SK-N-SH (cell line): ENCODE measurements around the gene PDGFC. TPM values are rescaled to one million over a fixed set of nuclear protein-coding genes. Genes with fewer than 3 reads are reported as not detected.

ENCODE experiments used
- CTCF ChIA-PET: fragments of 300-600, 350-600 bp; formaldehyde crosslinking; extraction: SDS; loops from one replicate; lab custom pipeline; 2021; lab: Yijun Ruan, JAX
- POLR2A ChIA-PET: fragments of 350-600 bp; sonication (Branson Sonifier 250); formaldehyde crosslinking; extraction: SDS; loops from one replicate; lab custom pipeline; 2020; ENCODE audit warnings: antibody characterized with exemption, inconsistent platforms; lab: Yijun Ruan, JAX
- DNase-seq: peaks from one replicate; pipeline ENCODE4 v3.0.0; 2012
- H2AFZ ChIP-seq: fragments of 200-600 bp; sonication (generic); 2 replicates; pipeline ENCODE4 v1.8.1; 2016; ENCODE audit warnings: antibody characterized with exemption, mild to moderate bottlenecking, low read depth
- H3F3A ChIP-seq: fragments of 200-600 bp; sonication (generic); replicated peaks from 2 replicates; pipeline ENCODE3; 2016; ENCODE audit warnings: antibody characterized with exemption, mild to moderate bottlenecking; ENCODE audit not compliant: insufficient read depth
- H3K27ac ChIP-seq, 2 experiments: fragments of 200-500 bp in 1 of 2; fragments of 200-600 bp in 1 of 2; sonication (Bioruptor generic) in 1 of 2; sonication (generic), shearing (Covaris generic) in 1 of 2; 2 replicates each; pipeline versions ENCODE4 v1.5.1 to v1.6.1; 2014 to 2016; ENCODE audit warnings: low read depth in 2 of 2, inconsistent platforms in 1 of 2, low read length in 1 of 2, mild to moderate bottlenecking in 1 of 2, mixed read lengths in 1 of 2
- H3K27me3 ChIP-seq: fragments of 200-600 bp; sonication (generic), shearing (Covaris generic); 2 replicates; pipeline ENCODE4 v1.6.1; 2016; ENCODE audit warnings: mixed run types; ENCODE audit not compliant: insufficient read depth
- H3K36me3 ChIP-seq, 2 experiments: fragments of 200-500 bp in 1 of 2; fragments of 200-600 bp in 1 of 2; sonication (Bioruptor generic) in 1 of 2; sonication (generic) in 1 of 2; replicated peaks in 1 of 2; 2 replicates each; pipeline versions ENCODE3 to v1.5.1; 2014 to 2016; ENCODE audit warnings: low read length in 1 of 2, mild to moderate bottlenecking in 1 of 2; ENCODE audit not compliant: insufficient read depth in 2 of 2, control insufficient read depth in 1 of 2
- H3K4me1 ChIP-seq, 2 experiments: fragments of 200-500 bp in 1 of 2; fragments of 200-600 bp in 1 of 2; sonication (Bioruptor generic) in 1 of 2; sonication (generic), shearing (Covaris generic) in 1 of 2; 2 replicates each; pipeline versions ENCODE4 v1.5.1 to v1.6.1; 2014 to 2016; ENCODE audit warnings: low read depth in 1 of 2, low read length in 1 of 2, mixed run types in 1 of 2; ENCODE audit not compliant: insufficient read depth in 2 of 2, control insufficient read depth in 1 of 2
- H3K4me2 ChIP-seq: fragments of 200-600 bp; sonication (generic), shearing (Covaris generic); 2 replicates; pipeline ENCODE4 v1.6.1; 2017; ENCODE audit warnings: mixed run types
- H3K4me3 ChIP-seq, 2 experiments: fragments of 200-500 bp in 1 of 2; fragments of 200-600 bp in 1 of 2; sonication (Bioruptor generic) in 1 of 2; sonication (generic), shearing (Covaris generic) in 1 of 2; 2 replicates each; pipeline versions ENCODE4 v1.5.1 to v1.8.1; 2014 to 2016; ENCODE audit warnings: low read depth in 2 of 2, inconsistent platforms in 1 of 2, low read length in 1 of 2, mild to moderate bottlenecking in 1 of 2, mixed read lengths in 1 of 2, moderate library complexity in 1 of 2
- H3K79me2 ChIP-seq: fragments of 200-600 bp; sonication (generic); 2 replicates; pipeline ENCODE4 v1.8.1; 2017; ENCODE audit warnings: mild to moderate bottlenecking; ENCODE audit not compliant: insufficient read depth
- H3K9ac ChIP-seq: fragments of 200-600 bp; sonication (generic); 2 replicates; pipeline ENCODE4 v1.6.1; 2017; ENCODE audit warnings: mixed run types
- H3K9me2 ChIP-seq: fragments of 200-600 bp; sonication (generic); 2 replicates; pipeline ENCODE4 v1.6.1; 2017; ENCODE audit warnings: mixed run types
- H3K9me3 ChIP-seq: fragments of 200-600 bp; sonication (generic); 2 replicates; pipeline ENCODE4 v1.6.1; 2017; ENCODE audit warnings: mixed run types, mild to moderate bottlenecking, moderate library complexity
- H4K20me1 ChIP-seq: fragments of 200-600 bp; sonication (generic); 2 replicates; pipeline ENCODE4 v1.6.1; 2017; ENCODE audit warnings: mild to moderate bottlenecking, mixed run types; ENCODE audit not compliant: insufficient read depth
- EZH2phosphoT487 ChIP-seq: fragments of 200-600 bp; sonication (generic); IDR thresholded peaks from 2 replicates; pipeline ENCODE4 v1.6.1; 2017; ENCODE audit warnings: low read depth, mixed run types, mild to moderate bottlenecking, antibody characterized with exemption, moderate library complexity, borderline replicate concordance
- FOSL2 ChIP-seq: IDR thresholded peaks from 2 replicates; pipeline ENCODE4 v1.4.0; 2012; ENCODE audit warnings: low read depth, mild to moderate bottlenecking, moderate library complexity, borderline replicate concordance
- FOXJ3 ChIP-seq: sonication (generic); formaldehyde crosslinking; IDR thresholded peaks from 2 replicates; pipeline ENCODE4 v1.5.1; 2020; ENCODE audit warnings: mild to moderate bottlenecking, missing genetic modification reagents
- GATA2 ChIP-seq: sonication (generic); formaldehyde crosslinking; IDR thresholded peaks from 2 replicates; pipeline ENCODE4 v1.5.0; 2020; ENCODE audit warnings: mild to moderate bottlenecking, missing genetic modification reagents
- MEF2A ChIP-seq: IDR thresholded peaks from 2 replicates; pipeline ENCODE4 v1.4.0; 2012; ENCODE audit warnings: low read depth, borderline replicate concordance
- MXI1 ChIP-seq: IDR thresholded peaks from 2 replicates; pipeline ENCODE4 v1.6.1; 2012; ENCODE audit warnings: mild to moderate bottlenecking, low read depth, low read length, improper control_type of control experiment
- PBX3 ChIP-seq: IDR thresholded peaks from 2 replicates; pipeline ENCODE4; 2012
- RFX5 ChIP-seq: IDR thresholded peaks from 2 replicates; pipeline ENCODE4 v1.6.1; 2012; ENCODE audit warnings: mild to moderate bottlenecking, improper control_type of control experiment, low read length
- RXRA ChIP-seq: IDR thresholded peaks from 2 replicates; pipeline ENCODE4 v1.4.0; 2012; ENCODE audit warnings: low read depth, mild to moderate bottlenecking, borderline replicate concordance
- SIN3A ChIP-seq: IDR thresholded peaks from 2 replicates; pipeline ENCODE4 v1.6.1; 2012; ENCODE audit warnings: low read depth, mild to moderate bottlenecking, low read length, moderate library complexity, borderline replicate concordance
- TCF12 ChIP-seq: IDR thresholded peaks from 2 replicates; pipeline ENCODE4 v1.4.0; 2012
- USF1 ChIP-seq: IDR thresholded peaks from 2 replicates; pipeline ENCODE4 v1.4.0; 2012; ENCODE audit warnings: low read depth, borderline replicate concordance
- YY1 ChIP-seq: IDR thresholded peaks from 2 replicates; pipeline ENCODE4 v1.4.0; 2012; ENCODE audit warnings: low read depth, mild to moderate bottlenecking
- WGBS: methylation state at CpG from one replicate; pipeline ENCODE4 v1.1.6; 2017; ENCODE audit warnings: low lambda C conversion rate; 5-methylcytosine and 5-hydroxymethylcytosine counted together
- polyA plus RNA-seq, 3 experiments: library from polyadenylated mRNA; depleted of rRNA; stranded (reverse); fragments of >200 nt; gene quantifications; 2 replicates each; pipeline ENCODE4 v1.2.3, GENCODE V29; 2012

The PDGFC gene
- polyA plus RNA-seq, 1 of the 3 experiments (the other 2 are of a cell fraction), result 29.8 TPM

GRCh38 chr4:156805696-156806095 lies 165.9 kb downstream of the PDGFC start:
- DNase-seq, result no peak
- H3K9ac ChIP-seq, result no peak overlapping the region; the same call in 1 of the 2 replicates
- H2AFZ ChIP-seq, result no peak overlapping the region
- WGBS, result 72% methylated on average over 2 of the region's 2 CpGs
- H3K27me3 ChIP-seq, result no peaks in the 10 kb centered on the region
- peaks cover 2 to 24% of the 10 kb centered on the region in 2 experiments for H3K36me3 ChIP-seq
- H3K4me1 ChIP-seq, result peaks cover 2 to 10% of the 10 kb centered on the region in 2 experiments; a peak in 3 of 4 replicates
- no peaks in the 10 kb centered on the region for H3K9me3 ChIP-seq
- no peaks in the 10 kb centered on the region for H4K20me1 ChIP-seq
- peaks cover 41% of the 10 kb centered on the region for H3K79me2 ChIP-seq
- H3K4me2 ChIP-seq, result 0 out of 2 replicates have a peak overlapping the region, but pooled peaks have one; percentile 8
- H3K4me3 ChIP-seq, result no peak overlapping the region
- H3K9me2 ChIP-seq, result no peaks in the 10 kb centered on the region
- H3K27ac ChIP-seq, result peak overlapping the region in 1 of 2 experiments; percentile 75; a peak in 2 of 4 replicates
- peaks cover 21% of the 10 kb centered on the region for H3F3A ChIP-seq
- CTCF ChIA-PET, result no interaction called here
- TF ChIP-seq RFX5, result no peak
- TF ChIP-seq TCF12, result peak; percentile 4; the same call in 1 of the 2 replicates
- no peak for TF ChIP-seq RXRA
- 0 out of 2 replicates have a peak, but pooled peaks have one; percentile 23 for TF ChIP-seq PBX3
- POLR2A ChIA-PET, result no interaction called here

DNA sequence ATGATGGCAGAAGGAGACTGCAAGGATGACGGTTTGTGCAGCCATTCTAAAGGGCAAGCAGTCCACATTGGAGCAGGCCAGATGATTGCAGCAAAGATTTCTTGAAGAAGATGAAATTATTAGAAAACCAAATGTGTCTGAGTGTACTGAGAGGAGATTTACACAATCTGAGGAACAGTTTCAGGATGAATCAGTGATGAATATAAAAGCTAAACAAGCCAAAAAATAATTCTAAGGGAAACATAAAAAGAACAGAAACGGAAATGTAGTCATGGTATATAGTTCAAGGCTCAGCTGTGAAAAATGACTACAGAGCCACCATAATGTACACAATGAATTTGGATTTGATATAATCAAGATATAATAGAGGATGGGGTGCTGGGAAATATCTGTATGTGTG lies 168.5 kb downstream of the PDGFC start:
- Histone ChIP-seq H3K9me2 (no peaks in the 10 kb centered on the region), H4K20me1 (no peaks in the 10 kb centered on the region), H3K27me3 (no peaks in the 10 kb centered on the region), H3K79me2 (peaks cover 24% of the 10 kb centered on the region), H2AFZ (peak overlapping the region; percentile 41; the same call in 1 of the 2 replicates), H3K9ac (peak overlapping the region; percentile 43), H3K9me3 (no peaks in the 10 kb centered on the region), H3K36me3 (peaks cover 0 to 11% of the 10 kb centered on the region in 2 experiments), H3K27ac (peak overlapping the region; percentile 43 to 75; a peak in 3 of 4 replicates), H3F3A (peaks cover 28% of the 10 kb centered on the region), H3K4me3 (no peak overlapping the region), H3K4me1 (peaks cover 2 to 30% of the 10 kb centered on the region in 2 experiments; a peak in 3 of 4 replicates), H3K4me2 (peak overlapping the region; percentile 39)
- TF ChIP-seq MEF2A, result no peak
- no peak for TF ChIP-seq YY1
- TF ChIP-seq MXI1, result no peak
- peak; percentile 28; the same call in 1 of the 2 replicates for TF ChIP-seq FOSL2
- TF ChIP-seq EZH2phosphoT487, result no peak
- peak; percentile 54 for TF ChIP-seq TCF12
- no peak for TF ChIP-seq GATA2 (CRISPR knock-in tag)
- no peak for TF ChIP-seq SIN3A
- no peak for TF ChIP-seq USF1
- TF ChIP-seq FOXJ3, result no peak
- ChIA-PET CTCF (no interaction called here), POLR2A (no interaction called here)
- DNase-seq, result no peak
- WGBS, result 29% methylated on average over 2 of the region's 2 CpGs
